GM10248 (cell line): ENCODE measurements around the gene KATNBL1.
"Not testable (repeated sequence)": the region's sequence is repeated elsewhere in the genome, so short reads cannot be mapped to it uniquely, and the experiment has no call there.

Source experiments
- CTCF ChIA-PET: fragments of 300-600 bp; sonication (Branson Sonifier 250); formaldehyde crosslinking; extraction: SDS; loops from one replicate; lab custom pipeline; 2021; ENCODE audit warnings: antibody characterized with exemption; lab: Yijun Ruan, JAX
- POLR2A ChIA-PET: fragments of 350-650 bp; sonication (Branson Sonifier 250); formaldehyde crosslinking; extraction: SDS; loops from one replicate; lab custom pipeline; 2020; ENCODE audit warnings: antibody characterized with exemption; lab: Yijun Ruan, JAX
- DNase-seq: peaks from one replicate; pipeline ENCODE4 v3.0.0; 2012; ENCODE audit errors: extremely low spot score
- TF ChIP-seq, protein P1 (sequence below): IDR thresholded peaks from 2 replicates; pipeline ENCODE4 v1.5.1; 2012; ENCODE audit warnings: mild to moderate bottlenecking, low read depth; ENCODE audit errors: extremely low read depth, missing control alignments, control extremely low read depth

Gene KATNBL1

DNA sequence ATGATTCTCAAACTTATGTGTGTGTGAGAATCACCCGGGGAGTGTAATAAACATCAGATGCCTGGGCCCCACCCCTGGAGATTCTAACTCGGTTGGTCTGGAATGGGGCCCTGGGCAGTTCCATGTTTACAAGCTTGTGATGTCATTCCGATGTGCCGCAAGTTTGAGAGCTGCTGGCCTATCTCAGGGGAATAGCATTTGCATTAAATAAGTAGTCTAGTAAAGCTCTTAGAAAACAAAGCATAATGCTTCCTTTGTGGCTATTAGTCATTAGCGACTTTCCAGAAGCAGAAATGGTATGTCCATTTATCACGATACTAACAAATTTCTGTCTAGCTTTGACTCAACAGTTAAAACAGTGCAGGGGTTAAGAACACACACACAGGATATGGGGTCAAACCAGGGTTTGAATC is 87.1 kb downstream of the KATNBL1 start:
- DNase-seq = peak; percentile 15
- CTCF ChIA-PET = interaction anchor here (0.7 to 1.7 kb wide), 5 partner anchors 11 to 130 kb away, joined by 3 to 10 read pairs (median 3); no protein-coding TSS in a partner anchor
- TF ChIP-seq, protein P1, sequence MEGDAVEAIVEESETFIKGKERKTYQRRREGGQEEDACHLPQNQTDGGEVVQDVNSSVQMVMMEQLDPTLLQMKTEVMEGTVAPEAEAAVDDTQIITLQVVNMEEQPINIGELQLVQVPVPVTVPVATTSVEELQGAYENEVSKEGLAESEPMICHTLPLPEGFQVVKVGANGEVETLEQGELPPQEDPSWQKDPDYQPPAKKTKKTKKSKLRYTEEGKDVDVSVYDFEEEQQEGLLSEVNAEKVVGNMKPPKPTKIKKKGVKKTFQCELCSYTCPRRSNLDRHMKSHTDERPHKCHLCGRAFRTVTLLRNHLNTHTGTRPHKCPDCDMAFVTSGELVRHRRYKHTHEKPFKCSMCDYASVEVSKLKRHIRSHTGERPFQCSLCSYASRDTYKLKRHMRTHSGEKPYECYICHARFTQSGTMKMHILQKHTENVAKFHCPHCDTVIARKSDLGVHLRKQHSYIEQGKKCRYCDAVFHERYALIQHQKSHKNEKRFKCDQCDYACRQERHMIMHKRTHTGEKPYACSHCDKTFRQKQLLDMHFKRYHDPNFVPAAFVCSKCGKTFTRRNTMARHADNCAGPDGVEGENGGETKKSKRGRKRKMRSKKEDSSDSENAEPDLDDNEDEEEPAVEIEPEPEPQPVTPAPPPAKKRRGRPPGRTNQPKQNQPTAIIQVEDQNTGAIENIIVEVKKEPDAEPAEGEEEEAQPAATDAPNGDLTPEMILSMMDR = no peak
- POLR2A ChIA-PET = interaction anchor here (1.4 kb wide), 1 partner anchor 21 kb away, joined by 3 read pairs; the partner anchor contains the start of genes EMC7 and PGBD4

DNA sequence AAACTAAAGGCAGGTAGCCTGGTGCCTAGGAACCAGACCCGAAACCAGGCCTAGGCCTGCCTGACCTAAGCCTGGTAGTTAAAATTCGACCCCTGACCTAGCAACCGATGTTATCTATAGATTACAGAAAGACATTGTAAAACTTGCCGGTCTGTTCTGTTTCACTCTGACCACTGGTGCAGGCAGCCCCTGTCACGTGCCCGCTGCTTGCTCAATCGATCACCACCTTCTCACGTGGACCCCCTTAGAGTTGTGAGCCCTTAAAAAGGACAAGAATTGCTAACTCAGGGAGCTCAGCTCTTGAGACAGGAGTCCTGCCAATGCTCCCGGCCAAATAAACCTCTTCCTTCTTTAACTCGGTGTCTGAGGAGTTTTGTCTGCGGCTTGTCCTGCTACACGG is 88.1 kb downstream of the KATNBL1 start:
- CTCF ChIA-PET = interaction anchor here (2.0 kb wide), 1 partner anchor 12 kb away, joined by 13 read pairs; no protein-coding TSS in a partner anchor
- DNase-seq, POLR2A ChIA-PET: not testable (repeated sequence)

DNA sequence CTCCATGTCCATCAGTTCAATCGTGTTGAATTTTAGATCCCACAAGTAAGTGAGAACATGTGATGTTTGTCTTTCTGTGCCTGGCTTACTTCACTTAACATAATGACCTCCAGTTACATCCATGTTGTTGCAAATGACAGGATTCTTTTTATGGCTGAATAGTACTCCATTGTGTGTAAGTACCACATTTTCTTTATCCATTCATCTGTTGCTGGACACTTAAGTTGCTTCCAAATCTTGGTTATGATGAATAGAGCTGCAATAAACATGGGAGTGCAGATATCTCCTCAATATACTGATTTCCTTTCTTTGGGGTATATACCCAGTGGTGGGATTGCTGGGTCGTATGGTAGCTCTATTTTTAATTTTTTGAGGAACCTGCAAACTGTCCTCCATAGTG is 89.5 kb downstream of the KATNBL1 start:
- CTCF ChIA-PET = interaction anchor here (1.5 to 2.0 kb wide), 3 partner anchors 9 to 89 kb away, joined by 4 to 13 read pairs (median 6); partner anchors contain the start of gene KATNBL1
- POLR2A ChIA-PET, DNase-seq: not testable (repeated sequence)

DNA sequence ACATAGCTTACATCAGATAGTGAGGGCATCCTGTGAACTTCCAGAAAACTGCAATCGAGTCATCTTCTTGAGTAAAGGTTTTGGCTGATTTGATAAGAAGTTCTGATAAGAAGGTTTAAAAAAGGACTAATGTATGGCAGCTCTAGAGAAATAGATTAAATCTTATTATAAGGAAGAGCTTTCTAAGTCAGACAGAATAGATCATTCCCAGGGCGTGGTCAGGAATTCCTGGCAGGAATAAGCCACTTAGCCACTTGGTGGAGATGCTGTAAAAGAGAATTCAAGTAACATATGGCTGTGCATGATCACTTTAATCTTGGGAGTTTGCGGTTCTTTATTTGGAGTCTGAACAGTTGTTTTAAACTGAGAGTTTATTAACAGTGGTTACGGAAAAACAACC is 90.6 kb downstream of the KATNBL1 start:
- ChIA-PET POLR2A (interaction anchor here (0.9 kb wide), 1 partner anchor 91 kb away, joined by 7 read pairs; the partner anchor contains the start of gene KATNBL1), CTCF (interaction anchor here (0.6 to 2.3 kb wide), 6 partner anchors 9 to 248 kb away, joined by 3 to 10 read pairs (median 5); partner anchors contain the start of genes KATNBL1 and LPCAT4)
- TF ChIP-seq, protein P1 = no peak
- DNase-seq = no peak

DNA sequence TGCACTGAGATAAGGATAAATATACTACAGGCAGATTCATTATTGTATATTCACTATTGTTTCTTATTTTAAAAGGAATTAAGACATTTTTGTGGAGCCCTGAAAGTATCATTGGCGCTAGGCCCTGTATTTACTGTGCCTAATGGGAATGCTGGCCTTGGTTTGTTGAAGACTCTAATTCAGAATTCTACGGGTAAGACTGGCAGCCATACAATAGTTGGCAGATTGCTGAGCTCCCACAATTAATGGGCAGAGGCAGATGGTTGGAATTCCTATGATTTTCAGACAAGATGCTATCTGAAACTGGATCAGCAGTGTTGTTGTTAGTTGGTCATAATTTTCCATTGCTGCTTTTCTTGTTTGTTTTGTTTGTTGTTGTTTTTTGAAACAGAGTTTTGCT is 93.3 kb downstream of the KATNBL1 start:
- DNase-seq = no peak
- POLR2A ChIA-PET = no interaction called here

DNA sequence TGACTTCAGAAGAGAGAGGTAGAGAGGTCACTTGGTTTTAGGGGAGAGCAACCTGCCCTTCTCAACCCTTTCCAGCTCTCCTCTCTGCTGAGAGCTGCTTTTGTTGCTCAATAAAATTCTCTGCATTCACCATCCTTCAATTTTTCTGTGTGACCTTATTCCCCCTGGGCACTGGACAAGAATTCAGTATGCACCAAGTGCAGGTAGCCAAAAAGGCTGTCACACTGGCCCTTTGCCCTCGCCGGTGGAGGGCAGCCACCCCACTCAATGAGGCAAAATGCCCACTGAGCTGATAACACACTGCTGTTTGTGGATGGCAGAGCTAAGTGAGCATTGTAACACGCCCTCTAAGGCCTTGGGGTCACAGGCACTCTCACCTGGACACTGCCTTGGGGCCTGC is 95.2 kb downstream of the KATNBL1 start:
- ChIA-PET CTCF (interaction anchor here (1.0 to 2.0 kb wide), 2 partner anchors 9 to 118 kb away, joined by 3 to 5 read pairs; no protein-coding TSS in a partner anchor), POLR2A (no interaction called here)
- DNase-seq = no peak
- TF ChIP-seq, protein P1 = no peak

More for the DNA sequence above, 93.3 kb downstream of the KATNBL1 start:
- CTCF ChIA-PET = interaction anchor here (0.8 to 0.9 kb wide), 2 partner anchors 12 to 251 kb away, joined by 3 to 5 read pairs; partner anchors contain the start of gene LPCAT4
- TF ChIP-seq, protein P1 = no peak

DNA sequence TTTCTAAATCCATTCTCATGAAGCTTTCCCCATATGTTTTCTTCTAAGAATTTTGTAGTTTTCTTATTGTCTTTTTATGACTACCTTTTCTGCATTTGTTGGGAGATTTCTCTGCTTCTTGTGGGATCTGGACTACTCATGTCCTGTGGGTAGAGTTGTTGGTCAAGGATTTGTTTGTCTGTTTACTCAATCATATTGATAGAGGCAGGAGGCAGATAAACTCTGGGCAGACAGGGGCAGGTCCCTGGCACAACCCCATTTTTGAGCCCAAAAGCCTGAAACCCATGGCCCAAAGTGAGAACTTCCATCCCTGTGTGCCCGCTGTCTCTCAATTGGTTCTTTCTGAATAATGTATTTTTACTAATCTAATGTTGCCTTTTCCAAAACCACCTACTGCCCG is 95.7 kb downstream of the KATNBL1 start:
- DNase-seq = no peak
- TF ChIP-seq, protein P1 = no peak
- POLR2A ChIA-PET = no interaction called here
- CTCF ChIA-PET = interaction anchor here (1.0 to 2.0 kb wide), 2 partner anchors 10 to 119 kb away, joined by 3 to 5 read pairs; no protein-coding TSS in a partner anchor
